Ovary (tissue), 3 donors: ENCODE results near the gene ARCN1.

Source experiments
- EP300 ChIP-seq: sonication (generic); formaldehyde crosslinking; IDR thresholded peaks from one replicate; pipeline ENCODE4 v1.6.1; 2017; ENCODE audit warnings: antibody characterized with exemption
- POLR2A ChIP-seq: fragments of 450-650 bp; IDR thresholded peaks from one replicate; pipeline ENCODE4 v1.6.1; 2017; ENCODE audit warnings: antibody characterized with exemption, mild to moderate bottlenecking, moderate library complexity
- TF ChIP-seq, protein P1 (sequence below), 3 donors: fragments of 450-650 bp in 2 of 3; fragments of 200-600 bp in 1 of 3; IDR thresholded peaks; one replicate each; pipeline versions ENCODE4 v1.5.1 to v1.8.0; 2016 to 2022; ENCODE audit warnings: antibody characterized with exemption in 3 of 3, mild to moderate bottlenecking in 1 of 3
- donor health status: DM: no; HTN: no; CAD: no.

GRCh38 chr11:118574636-118575035 is 2.4 kb downstream of the ARCN1 start:
- TF ChIP-seq, protein P1, sequence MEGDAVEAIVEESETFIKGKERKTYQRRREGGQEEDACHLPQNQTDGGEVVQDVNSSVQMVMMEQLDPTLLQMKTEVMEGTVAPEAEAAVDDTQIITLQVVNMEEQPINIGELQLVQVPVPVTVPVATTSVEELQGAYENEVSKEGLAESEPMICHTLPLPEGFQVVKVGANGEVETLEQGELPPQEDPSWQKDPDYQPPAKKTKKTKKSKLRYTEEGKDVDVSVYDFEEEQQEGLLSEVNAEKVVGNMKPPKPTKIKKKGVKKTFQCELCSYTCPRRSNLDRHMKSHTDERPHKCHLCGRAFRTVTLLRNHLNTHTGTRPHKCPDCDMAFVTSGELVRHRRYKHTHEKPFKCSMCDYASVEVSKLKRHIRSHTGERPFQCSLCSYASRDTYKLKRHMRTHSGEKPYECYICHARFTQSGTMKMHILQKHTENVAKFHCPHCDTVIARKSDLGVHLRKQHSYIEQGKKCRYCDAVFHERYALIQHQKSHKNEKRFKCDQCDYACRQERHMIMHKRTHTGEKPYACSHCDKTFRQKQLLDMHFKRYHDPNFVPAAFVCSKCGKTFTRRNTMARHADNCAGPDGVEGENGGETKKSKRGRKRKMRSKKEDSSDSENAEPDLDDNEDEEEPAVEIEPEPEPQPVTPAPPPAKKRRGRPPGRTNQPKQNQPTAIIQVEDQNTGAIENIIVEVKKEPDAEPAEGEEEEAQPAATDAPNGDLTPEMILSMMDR (IDR thresholded peaks at IDR 0.05), result no peak
- TF ChIP-seq EP300 (no peak), POLR2A (no peak)
